ENCODE data around the gene FLYWCH1.
"Not testable (repeated sequence)": the region's sequence is repeated elsewhere in the genome, so short reads cannot be mapped to it uniquely, and the experiment has no call there.

FLYWCH1 gene

GRCh38 chr16:2898831-2899563 is 12.7 kb upstream of the FLYWCH1 start:
- no peak for DNase-seq (ENCODE audit: low spot score)

- DNase-seq (ENCODE audit: low spot score) = no peak
Measured at GRCh38 chr16:2899564-2900072, 12.1 kb upstream of the FLYWCH1 start.

DNA sequence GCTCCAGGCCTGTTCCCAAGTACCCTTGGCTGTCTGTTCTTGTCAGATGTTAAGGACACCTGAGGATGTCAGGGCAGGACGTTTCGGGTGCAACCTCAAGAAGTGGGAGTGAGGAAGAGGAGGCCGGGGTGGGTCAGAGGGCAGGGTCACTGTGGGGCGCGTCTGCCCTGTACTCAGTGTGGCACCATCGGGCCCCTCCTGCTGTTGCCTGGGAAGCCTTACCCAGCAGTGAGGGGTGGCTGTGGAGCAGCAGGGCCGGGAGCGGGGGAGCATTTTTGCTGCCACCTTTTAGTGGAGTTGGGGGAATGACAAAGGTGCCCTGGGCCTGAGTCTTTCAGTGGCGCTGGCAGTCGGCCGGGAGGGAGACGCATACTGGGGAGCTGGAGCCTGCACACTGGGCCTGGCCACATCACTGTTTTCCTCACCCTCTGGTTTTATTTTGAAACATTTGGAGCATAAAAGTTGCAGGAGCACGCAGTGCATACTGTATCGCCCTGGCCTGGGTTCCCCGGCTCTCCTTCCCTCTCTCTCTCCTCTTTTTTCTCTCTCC is 11.1 kb upstream of the FLYWCH1 start:
- no peak for DNase-seq (ENCODE audit: low spot score)

- no peak for DNase-seq (ENCODE audit: low spot score)
Measured at GRCh38 chr16:2902337-2903130, 9.2 kb upstream of the FLYWCH1 start.

- DNase-seq (ENCODE audit: low spot score) = peak; percentile 80
Measured at GRCh38 chr16:2904100-2904921, 7.4 kb upstream of the FLYWCH1 start.

- DNase-seq (ENCODE audit: low spot score) = no peak
Measured at GRCh38 chr16:2904922-2905240, 6.8 kb upstream of the FLYWCH1 start.

GRCh38 chr16:2905241-2905987 is 6.3 kb upstream of the FLYWCH1 start:
- peak; percentile 100 for DNase-seq (ENCODE audit: low spot score)

- DNase-seq (ENCODE audit: low spot score) = peak; percentile 99
Measured at GRCh38 chr16:2905988-2906387, 5.7 kb upstream of the FLYWCH1 start.

GRCh38 chr16:2907084-2907753 is 4.5 kb upstream of the FLYWCH1 start:
- DNase-seq (ENCODE audit: low spot score) = not testable (repeated sequence)

DNA sequence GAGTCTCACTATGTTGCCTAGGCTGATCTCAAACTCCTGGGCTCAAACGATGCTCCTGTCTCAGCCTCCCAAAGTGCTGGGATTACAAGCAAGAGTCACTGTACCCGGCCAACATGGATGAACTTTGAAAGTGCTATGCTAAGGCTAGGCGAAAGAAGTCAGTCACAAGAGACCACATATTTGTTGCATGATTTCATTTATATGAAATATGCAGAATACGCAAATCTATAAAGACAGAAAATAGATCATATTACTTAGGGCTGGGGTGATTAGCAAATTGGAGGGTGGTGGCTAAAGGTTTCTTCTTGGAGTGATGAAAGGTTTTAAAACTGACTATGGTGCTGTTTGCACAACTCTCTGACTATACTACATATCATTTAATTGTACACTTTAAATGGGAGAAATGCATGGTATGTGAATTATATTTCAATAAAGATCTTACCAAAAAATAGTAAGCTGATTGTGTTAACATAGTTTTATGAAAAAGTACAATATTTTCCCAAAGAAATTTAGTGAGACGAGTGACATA is 1.2 kb upstream of the FLYWCH1 start:
- DNase-seq (ENCODE audit: low spot score) = no peak

- DNase-seq (ENCODE audit: low spot score) = no peak
Measured at GRCh38 chr16:2912330-2913199, 834 bp downstream of the FLYWCH1 start.

DNA sequence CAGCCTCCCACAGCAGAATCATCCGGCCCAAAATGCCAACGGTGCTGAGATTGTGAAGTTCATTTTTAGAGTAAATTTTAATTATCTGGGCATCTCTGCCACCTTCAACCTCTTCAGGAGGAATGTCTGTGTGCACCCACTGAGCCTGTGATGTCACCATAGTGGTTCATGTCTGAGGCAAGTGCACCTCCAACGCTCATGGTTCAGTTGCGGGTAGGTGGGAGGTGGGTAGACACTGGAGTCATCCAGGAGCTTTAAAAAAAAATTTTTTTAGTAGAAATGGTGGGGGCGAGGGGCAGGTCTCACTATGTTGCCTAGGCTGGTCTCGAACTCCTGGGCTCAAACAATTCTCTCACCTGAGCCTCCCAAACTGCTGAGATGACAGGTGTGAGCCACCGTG is 1.9 kb downstream of the FLYWCH1 start:
- no peak for DNase-seq (ENCODE audit: low spot score)

GRCh38 chr16:2914233-2914632 is 2.5 kb downstream of the FLYWCH1 start:
- no peak for DNase-seq (ENCODE audit: low spot score)

GRCh38 chr16:2915196-2915929 is 3.6 kb downstream of the FLYWCH1 start:
- no peak for DNase-seq (ENCODE audit: low spot score)

DNA sequence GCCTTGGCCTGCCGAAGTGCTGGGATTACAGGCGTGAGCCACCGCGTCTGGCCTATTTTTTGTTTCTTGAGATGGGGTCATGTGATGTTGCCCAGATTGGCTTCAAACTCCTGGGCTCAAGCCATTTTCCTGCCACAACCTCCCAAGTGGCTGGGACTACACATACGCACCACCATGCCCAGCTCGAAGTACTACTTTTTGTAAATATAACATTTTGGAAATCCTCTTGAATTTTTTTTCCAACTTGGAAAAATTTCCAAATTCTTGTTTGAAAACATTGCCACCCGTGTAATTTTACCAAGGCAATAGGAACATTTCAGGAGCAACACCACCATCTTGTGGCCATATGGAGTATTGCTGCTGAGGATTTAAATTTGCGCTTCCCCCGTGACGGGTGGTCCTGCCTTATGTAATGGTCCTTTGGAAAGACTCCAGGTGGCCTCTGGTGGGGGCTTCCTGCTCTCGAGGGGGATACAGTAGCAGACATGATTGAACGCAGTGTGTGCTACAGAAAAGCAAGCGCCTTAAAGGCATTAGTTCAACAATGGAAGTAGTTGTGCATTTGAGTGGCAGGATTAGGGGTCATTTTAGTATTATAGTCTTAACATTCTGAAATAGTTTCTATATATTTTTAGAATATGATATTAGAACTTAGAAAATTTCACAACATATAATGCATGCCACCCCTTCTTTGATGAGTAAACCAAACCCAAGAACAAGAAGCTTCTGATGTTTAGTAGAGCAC is 8.0 kb downstream of the FLYWCH1 start:
- peak; percentile 48 for DNase-seq (ENCODE audit: low spot score)

DNA sequence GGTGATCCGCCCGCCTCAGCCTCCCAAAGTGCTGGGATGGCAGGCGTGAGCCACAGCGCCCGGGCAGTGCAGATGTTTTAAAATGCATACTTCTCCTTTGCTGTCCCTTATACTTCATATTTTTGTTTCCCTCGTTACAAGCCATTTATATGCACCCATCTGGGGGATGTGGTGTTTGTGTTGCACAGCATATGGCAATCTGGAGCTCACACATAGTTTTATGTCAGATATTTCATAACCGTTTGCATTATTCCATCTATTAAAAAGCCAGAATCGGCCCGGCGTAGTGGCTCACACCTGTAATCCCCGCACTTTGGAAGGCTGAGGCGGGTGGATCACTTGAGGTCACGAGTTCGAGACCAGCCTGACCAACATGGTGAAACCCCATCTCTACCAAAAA is 11.8 kb downstream of the FLYWCH1 start:
- no peak for DNase-seq (ENCODE audit: low spot score)

DNA sequence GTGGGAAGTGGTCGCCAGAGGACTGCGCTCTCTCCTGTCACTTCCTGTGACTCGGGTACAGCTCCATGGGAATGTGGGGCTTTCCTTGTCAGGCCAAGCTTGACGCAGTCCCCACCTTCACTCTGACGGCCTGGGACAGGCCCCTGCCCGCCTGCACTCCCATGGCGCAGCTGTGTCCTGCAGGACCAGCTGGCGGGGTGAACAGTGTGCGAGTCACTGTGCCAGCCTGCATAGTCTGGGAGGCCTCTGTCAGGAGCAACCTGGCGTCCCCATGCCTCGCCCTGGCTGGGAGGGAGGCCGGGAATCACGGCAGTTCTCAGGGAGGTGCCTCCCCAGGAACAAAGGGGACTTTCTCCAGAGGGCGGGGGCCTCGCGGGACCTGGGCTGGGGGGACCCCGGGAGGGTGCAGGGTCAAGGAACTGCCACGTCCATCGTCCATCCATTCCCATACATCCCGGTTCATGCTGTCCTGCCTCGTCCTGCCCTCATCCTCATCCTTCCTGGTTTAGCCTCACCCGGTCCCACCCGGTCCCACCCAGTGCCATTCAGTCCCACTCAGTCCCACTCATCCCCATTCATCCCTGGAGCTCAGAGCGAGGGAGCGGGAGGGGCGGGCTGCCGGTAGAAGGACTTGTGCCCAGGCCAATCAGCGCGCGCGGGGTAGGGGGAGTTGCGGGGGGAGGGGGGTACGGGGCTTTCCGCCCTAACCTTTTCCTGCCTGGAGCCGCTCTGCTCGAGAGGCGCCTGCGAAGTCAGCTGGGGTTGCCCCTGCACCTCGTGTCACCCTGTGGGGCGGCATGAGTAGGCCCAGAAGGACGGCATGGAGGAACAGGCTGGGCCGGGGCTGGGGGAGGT is 13.4 kb downstream of the FLYWCH1 start:
- no peak for DNase-seq (ENCODE audit: low spot score)
